ENCODE data around the gene CCT8.

The CCT8 gene

DNA sequence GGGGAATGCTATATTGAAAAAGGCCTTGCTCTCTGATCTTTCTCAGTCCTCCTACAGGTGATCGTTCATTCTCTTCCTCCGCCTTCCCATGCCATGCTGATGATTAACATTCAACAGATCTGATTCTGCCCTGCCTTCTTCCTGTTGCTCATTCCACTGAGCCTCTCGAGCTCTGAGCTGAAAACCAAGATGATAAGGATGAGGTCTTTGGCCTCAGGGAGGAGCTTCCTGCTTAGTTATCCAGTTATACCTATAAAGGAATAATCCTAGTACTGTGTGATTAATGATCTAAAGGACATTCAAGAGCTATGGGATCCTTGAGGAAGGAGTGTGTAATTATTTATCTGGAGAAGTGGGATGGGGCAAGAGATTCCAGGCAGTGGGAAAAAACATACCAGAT, 31.8 kb upstream of the CCT8 start:
- Mint-ChIP-seq H3K4me3 (peak overlapping the region; percentile 13), H3K4me1 (peaks cover 21% of the 10 kb centered on the region), H3K27me3 (ENCODE audit: low read depth, poor library complexity) (peaks cover 3% of the 10 kb centered on the region), H3K27ac (peak overlapping the region; percentile 72), H3K9me3 (no peaks in the 10 kb centered on the region), H3K36me3 (ENCODE audit: low read depth) (no peaks in the 10 kb centered on the region)
- TF ChIP-seq, protein P1, sequence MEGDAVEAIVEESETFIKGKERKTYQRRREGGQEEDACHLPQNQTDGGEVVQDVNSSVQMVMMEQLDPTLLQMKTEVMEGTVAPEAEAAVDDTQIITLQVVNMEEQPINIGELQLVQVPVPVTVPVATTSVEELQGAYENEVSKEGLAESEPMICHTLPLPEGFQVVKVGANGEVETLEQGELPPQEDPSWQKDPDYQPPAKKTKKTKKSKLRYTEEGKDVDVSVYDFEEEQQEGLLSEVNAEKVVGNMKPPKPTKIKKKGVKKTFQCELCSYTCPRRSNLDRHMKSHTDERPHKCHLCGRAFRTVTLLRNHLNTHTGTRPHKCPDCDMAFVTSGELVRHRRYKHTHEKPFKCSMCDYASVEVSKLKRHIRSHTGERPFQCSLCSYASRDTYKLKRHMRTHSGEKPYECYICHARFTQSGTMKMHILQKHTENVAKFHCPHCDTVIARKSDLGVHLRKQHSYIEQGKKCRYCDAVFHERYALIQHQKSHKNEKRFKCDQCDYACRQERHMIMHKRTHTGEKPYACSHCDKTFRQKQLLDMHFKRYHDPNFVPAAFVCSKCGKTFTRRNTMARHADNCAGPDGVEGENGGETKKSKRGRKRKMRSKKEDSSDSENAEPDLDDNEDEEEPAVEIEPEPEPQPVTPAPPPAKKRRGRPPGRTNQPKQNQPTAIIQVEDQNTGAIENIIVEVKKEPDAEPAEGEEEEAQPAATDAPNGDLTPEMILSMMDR (IDR thresholded peaks at IDR 0.05) = no peak
- no peak for DNase-seq

DNA sequence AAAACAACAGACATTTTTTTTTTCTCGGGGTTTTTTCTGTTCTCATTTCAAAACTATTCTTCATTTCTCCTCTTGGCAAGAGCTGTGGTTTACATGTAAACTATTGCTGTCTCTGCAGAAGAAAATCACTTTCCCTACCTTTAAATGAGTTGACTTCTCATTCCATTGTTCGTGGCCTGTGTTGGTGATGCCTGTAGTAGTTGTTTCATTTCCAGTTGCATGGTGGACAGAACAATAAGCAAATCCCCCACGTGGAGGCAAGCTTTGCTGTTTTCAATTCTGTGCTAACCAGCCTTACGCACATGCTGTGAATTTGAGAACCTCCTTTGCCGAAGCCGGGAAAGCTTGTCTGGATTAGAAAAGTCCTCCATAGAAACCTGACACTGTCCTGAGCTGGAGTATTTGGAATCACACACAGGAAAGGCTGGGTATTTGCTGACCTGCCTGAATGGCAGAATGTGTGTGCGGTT, 30.8 kb upstream of the CCT8 start:
- Mint-ChIP-seq H3K36me3 (ENCODE audit: low read depth) (no peaks in the 10 kb centered on the region), H3K27me3 (ENCODE audit: low read depth, poor library complexity) (peaks cover 3% of the 10 kb centered on the region), H3K9me3 (peaks cover 3% of the 10 kb centered on the region), H3K27ac (peak overlapping the region; percentile 91), H3K4me1 (peaks cover 21% of the 10 kb centered on the region), H3K4me3 (no peak overlapping the region)
- no peak for DNase-seq
- TF ChIP-seq, protein P1 (IDR thresholded peaks at IDR 0.05) = no peak

DNA sequence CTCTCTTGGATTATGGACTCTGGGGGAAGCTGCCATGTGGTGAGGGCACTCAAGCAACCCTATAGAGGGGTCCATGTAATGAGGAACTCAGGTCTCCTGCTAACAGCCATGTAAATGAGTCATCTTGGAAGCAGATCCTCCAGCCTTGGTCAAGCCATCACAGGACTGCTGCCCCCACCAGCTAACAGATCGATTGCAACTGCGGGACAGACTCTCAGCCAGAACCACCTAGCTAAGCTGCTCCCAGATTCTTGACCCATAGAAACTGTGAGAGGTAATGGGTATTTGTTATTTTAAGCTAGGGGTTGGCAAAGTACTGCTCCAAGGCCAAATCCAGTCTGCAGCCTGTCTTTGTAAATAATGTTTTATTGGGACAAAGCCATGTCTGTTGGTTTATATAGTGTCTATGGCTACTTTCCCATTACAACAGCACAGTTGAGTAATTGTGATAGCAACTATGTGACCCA, 29.4 kb upstream of the CCT8 start:
- Mint-ChIP-seq H3K4me1 (peaks cover 21% of the 10 kb centered on the region), H3K36me3 (ENCODE audit: low read depth) (no peaks in the 10 kb centered on the region), H3K27ac (no peak overlapping the region), H3K9me3 (peaks cover 3% of the 10 kb centered on the region), H3K27me3 (ENCODE audit: low read depth, poor library complexity) (no peaks in the 10 kb centered on the region), H3K4me3 (no peak overlapping the region)
- TF ChIP-seq, protein P1 (IDR thresholded peaks at IDR 0.05) = no peak
- no peak for DNase-seq

DNA sequence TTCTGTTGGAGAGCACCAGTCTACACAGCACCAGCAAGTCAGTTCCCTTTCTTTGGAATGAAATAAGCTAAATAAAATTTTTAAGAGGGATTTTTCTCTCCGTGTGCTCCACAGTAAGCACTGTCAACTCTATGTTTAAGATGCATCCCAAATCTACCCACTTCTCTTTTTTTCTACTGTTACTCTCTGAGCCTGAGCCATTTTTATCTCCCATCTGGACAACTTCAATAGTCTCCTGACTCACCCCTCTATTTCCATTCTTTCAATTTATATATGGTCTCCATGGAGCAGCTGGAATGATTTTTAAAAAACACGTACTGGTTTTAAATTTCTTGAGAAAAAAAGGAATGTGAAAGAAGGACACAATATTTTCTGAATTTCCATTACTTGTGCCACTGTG, 24.7 kb upstream of the CCT8 start:
- Mint-ChIP-seq H3K27ac (no peak overlapping the region), H3K4me3 (no peak overlapping the region), H3K27me3 (ENCODE audit: low read depth, poor library complexity) (no peaks in the 10 kb centered on the region), H3K36me3 (ENCODE audit: low read depth) (no peaks in the 10 kb centered on the region), H3K9me3 (peaks cover 3% of the 10 kb centered on the region), H3K4me1 (peaks cover 16% of the 10 kb centered on the region)
- TF ChIP-seq, protein P1 (IDR thresholded peaks at IDR 0.05) = no peak
- DNase-seq = no peak

DNA sequence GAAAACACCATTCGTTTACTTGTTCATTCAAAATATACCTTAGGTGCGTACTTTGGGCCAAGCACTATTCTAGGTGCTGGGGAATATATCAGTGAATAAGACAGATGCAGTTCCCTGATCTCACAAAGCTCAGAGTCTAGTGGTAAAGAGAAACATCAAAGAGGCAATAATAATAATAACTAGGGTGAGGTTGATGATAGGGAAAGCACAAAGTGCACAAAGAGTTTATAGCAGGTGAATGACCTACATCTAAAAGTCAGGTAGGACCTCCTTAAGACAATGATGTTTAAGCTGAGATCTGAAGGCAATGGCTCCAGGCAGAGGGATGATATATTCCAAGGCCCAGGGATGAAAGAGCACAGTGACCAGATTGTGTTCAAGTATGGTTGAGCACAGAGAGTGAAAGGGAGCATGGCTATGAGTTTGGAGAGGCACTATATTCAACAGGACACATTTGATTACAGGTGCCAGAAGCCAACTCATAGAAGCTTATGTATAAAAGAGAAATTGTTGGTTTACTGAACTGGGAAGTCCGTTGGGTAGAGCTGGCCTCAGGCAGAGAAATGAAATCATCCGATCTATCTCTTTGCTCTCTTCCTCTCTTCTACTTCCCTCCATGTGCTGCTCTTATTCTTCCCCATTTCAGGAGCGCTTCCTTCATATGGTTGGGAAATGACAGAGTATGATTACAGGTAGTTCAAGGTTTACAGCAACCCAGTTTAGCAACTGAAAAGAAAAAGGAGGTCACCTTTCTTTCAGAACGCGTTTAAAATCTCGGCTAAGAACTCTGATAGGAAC, 23.0 kb upstream of the CCT8 start:
- H3K27me3 Mint-ChIP-seq (ENCODE audit: low read depth, poor library complexity) = peaks cover under 1% of the 10 kb centered on the region
- no peaks in the 10 kb centered on the region for H3K36me3 Mint-ChIP-seq (ENCODE audit: low read depth)
- H3K9me3 Mint-ChIP-seq = peaks cover 3% of the 10 kb centered on the region
- no peak overlapping the region for H3K27ac Mint-ChIP-seq
- TF ChIP-seq, protein P1 (IDR thresholded peaks at IDR 0.05) = no peak
- peaks cover 28% of the 10 kb centered on the region for H3K4me1 Mint-ChIP-seq
- H3K4me3 Mint-ChIP-seq = no peak overlapping the region
- DNase-seq = no peak
